DND-41 (cell line): Measurements from ENCODE around the gene COMMD8.

ENCODE experiments used
- ATAC-seq: fragments of 200-7000 bp; cut with Tn5 transposase; 3 replicates; pipeline ENCODE4 v1.9.1; 2021; ENCODE audit warnings: low read depth; ENCODE audit not compliant: insufficient read depth
- DNase-seq: peaks from one replicate; pipeline ENCODE4 v3.0.0-alpha.2; 2020
- H2AFZ ChIP-seq: 2 replicates; pipeline ENCODE4 v1.6.0; 2012; ENCODE audit warnings: low read depth, low read length
- H3K27ac ChIP-seq: 2 replicates; pipeline ENCODE4 v1.5.1; 2012; ENCODE audit warnings: low read length, inconsistent platforms
- H3K27me3 ChIP-seq: fragments of 200-600 bp; sonication (generic); 2 replicates; pipeline ENCODE4 v1.6.0; 2012; ENCODE audit warnings: low read length, mild to moderate bottlenecking, inconsistent platforms; ENCODE audit not compliant: insufficient read depth, poor library complexity
- H3K36me3 ChIP-seq: 2 replicates; pipeline ENCODE4 v1.5.1; 2012; ENCODE audit warnings: low read length, inconsistent platforms; ENCODE audit not compliant: insufficient read depth
- H3K4me1 ChIP-seq: 2 replicates; pipeline ENCODE4 v1.5.1; 2012; ENCODE audit warnings: mild to moderate bottlenecking, low read length; ENCODE audit not compliant: insufficient read depth
- H3K4me2 ChIP-seq: 2 replicates; pipeline ENCODE4 v1.6.0; 2012; ENCODE audit warnings: mild to moderate bottlenecking, moderate library complexity, low read length, inconsistent platforms; ENCODE audit not compliant: insufficient read depth
- H3K4me3 ChIP-seq, 2 experiments: fragments of 200-600 bp in 1 of 2; shearing (Covaris generic) in 1 of 2; 2 replicates each; pipeline ENCODE4 v1.5.1; 2012 to 2016; ENCODE audit warnings: inconsistent platforms in 2 of 2, low read length in 2 of 2, mild to moderate bottlenecking in 2 of 2, low read depth in 1 of 2, moderate library complexity in 1 of 2
- H3K79me2 ChIP-seq: 2 replicates; pipeline ENCODE4 v1.6.0; 2012; ENCODE audit warnings: low read length, inconsistent platforms; ENCODE audit not compliant: insufficient read depth
- H3K9ac ChIP-seq: 2 replicates; pipeline ENCODE4 v1.6.0; 2012; ENCODE audit warnings: low read depth, mild to moderate bottlenecking, inconsistent platforms, low read length, moderate library complexity
- H3K9me3 ChIP-seq: 2 replicates; pipeline ENCODE4 v1.5.1; 2012; ENCODE audit warnings: low read length, moderate library complexity, mild to moderate bottlenecking, inconsistent platforms; ENCODE audit not compliant: insufficient read depth, severe bottlenecking
- H4K20me1 ChIP-seq: 2 replicates; pipeline ENCODE4 v1.6.0; 2012; ENCODE audit warnings: low read length; ENCODE audit not compliant: insufficient read depth
- CTCF ChIP-seq: IDR thresholded peaks from 2 replicates; pipeline ENCODE4 v1.5.1; 2012; ENCODE audit warnings: borderline replicate concordance, low read length, moderate library complexity, mild to moderate bottlenecking; ENCODE audit not compliant: poor library complexity, severe bottlenecking; ENCODE audit errors: extremely low read depth
- EZH2 ChIP-seq: IDR thresholded peaks from 3 replicates; pipeline ENCODE4 v1.6.1; 2012; ENCODE audit warnings: borderline replicate concordance, low read depth, mild to moderate bottlenecking, moderate library complexity, low read length, inconsistent platforms; ENCODE audit not compliant: severe bottlenecking

The COMMD8 gene

DNA sequence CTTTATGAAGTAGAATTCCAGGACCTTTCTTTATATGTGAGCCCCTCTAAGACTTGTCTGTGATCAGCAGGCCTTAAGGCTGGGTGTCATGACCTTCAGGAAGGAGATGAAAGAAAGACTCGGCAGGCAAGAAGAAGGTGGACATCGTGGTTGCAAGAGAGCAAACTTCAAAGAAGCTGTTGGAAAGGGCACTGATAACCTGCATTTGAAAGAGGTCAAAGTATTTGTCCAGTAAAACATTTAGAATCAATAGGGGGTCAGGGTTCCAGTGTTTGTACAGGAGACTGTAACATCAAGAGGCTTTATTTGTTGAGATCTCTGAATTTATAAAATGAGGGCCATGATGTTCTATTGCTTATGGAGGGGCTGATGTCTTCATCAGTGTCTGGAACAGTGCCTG, 44.2 kb downstream of the COMMD8 start:
- H3K27me3 ChIP-seq = no peaks in the 10 kb centered on the region
- ATAC-seq (no peak), DNase-seq (no peak)
- H3K4me3 ChIP-seq = no peak overlapping the region
- H3K79me2 ChIP-seq = no peaks in the 10 kb centered on the region
- H3K4me1 ChIP-seq = no peaks in the 10 kb centered on the region
- H4K20me1 ChIP-seq = no peaks in the 10 kb centered on the region
- no peak overlapping the region for H3K4me2 ChIP-seq
- no peak overlapping the region for H3K27ac ChIP-seq
- no peaks in the 10 kb centered on the region for H3K36me3 ChIP-seq
- no peaks in the 10 kb centered on the region for H3K9me3 ChIP-seq
- TF ChIP-seq EZH2 (no peak), CTCF (no peak)
- no peak overlapping the region for H2AFZ ChIP-seq
- H3K9ac ChIP-seq = no peak overlapping the region

- Histone ChIP-seq H3K4me3 (no peak overlapping the region), H2AFZ (no peak overlapping the region), H3K36me3 (no peaks in the 10 kb centered on the region), H3K4me2 (no peak overlapping the region), H3K9me3 (no peaks in the 10 kb centered on the region), H3K4me1 (no peaks in the 10 kb centered on the region), H4K20me1 (no peaks in the 10 kb centered on the region), H3K27me3 (no peaks in the 10 kb centered on the region), H3K79me2 (no peaks in the 10 kb centered on the region), H3K9ac (no peak overlapping the region), H3K27ac (no peak overlapping the region)
- DNase-seq (no peak), ATAC-seq (no peak)
- TF ChIP-seq EZH2 (no peak), CTCF (no peak)
These were observed 45.4 kb downstream of the COMMD8 start for GRCh38 chr4:47418147-47418546.

DNA sequence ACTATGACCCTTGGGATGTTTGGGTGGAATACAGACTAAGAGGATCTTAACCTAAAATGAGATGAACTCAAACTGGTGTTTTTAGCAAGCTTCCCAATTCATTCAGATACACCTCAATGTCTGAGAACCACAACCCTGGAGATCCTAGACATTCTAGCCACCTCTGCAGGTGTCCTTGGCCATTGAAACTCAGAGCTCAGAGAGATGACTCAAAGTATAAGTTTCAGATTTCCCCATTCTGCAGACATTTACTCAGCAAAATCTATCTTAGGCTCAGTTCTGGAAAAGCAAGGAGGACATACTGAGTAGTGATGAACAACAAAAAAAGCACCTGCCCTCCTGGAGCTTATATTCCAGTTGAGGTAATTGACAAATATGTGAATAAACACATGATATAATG, 47.8 kb downstream of the COMMD8 start:
- Histone ChIP-seq H3K4me1 (no peaks in the 10 kb centered on the region), H4K20me1 (no peaks in the 10 kb centered on the region), H3K27ac (no peak overlapping the region), H3K9ac (no peak overlapping the region), H3K36me3 (no peaks in the 10 kb centered on the region), H3K4me2 (no peak overlapping the region), H3K4me3 (no peak overlapping the region), H2AFZ (no peak overlapping the region), H3K27me3 (no peaks in the 10 kb centered on the region), H3K9me3 (no peaks in the 10 kb centered on the region), H3K79me2 (no peaks in the 10 kb centered on the region)
- TF ChIP-seq EZH2 = no peak
- TF ChIP-seq CTCF = no peak
- DNase-seq = no peak
- no peak for ATAC-seq

DNA sequence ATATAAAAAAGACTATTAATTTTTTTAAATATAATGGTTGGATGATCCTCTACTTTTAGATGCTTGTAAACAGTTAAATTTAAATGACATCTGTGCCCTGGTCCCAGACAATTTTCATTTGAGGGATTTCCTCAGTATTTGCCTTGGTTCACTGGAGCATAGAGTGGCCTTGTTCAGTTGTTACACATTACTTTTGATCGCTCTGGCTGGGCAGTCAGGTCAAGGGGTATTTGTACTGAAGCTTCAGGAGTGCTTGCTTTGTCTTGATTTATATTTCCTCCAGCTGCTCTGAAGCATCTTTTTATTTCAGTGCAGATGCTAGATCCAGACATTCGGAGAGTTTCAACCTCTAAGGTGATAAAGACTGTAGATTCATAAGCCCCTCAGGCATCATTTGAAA, 50.0 kb downstream of the COMMD8 start:
- H3K4me1 ChIP-seq = no peaks in the 10 kb centered on the region
- no peak for TF ChIP-seq CTCF
- no peak for TF ChIP-seq EZH2

More for the DNA sequence above, 50.0 kb downstream of the COMMD8 start:
- no peak for ATAC-seq
- Histone ChIP-seq H3K9ac (no peak overlapping the region), H3K27me3 (no peaks in the 10 kb centered on the region), H3K79me2 (no peaks in the 10 kb centered on the region), H2AFZ (no peak overlapping the region), H3K4me2 (no peak overlapping the region), H3K4me3 (no peak overlapping the region), H4K20me1 (no peaks in the 10 kb centered on the region), H3K9me3 (no peaks in the 10 kb centered on the region), H3K27ac (no peak overlapping the region), H3K36me3 (no peaks in the 10 kb centered on the region)
- no peak for DNase-seq
